Chondrocyte (in vitro differentiated cells): ENCODE data around the gene IGF2BP3. TPM values are rescaled to one million over a fixed set of nuclear protein-coding genes. Genes with fewer than 3 reads are reported as not detected.

ENCODE experiments used
- DNase-seq: peaks from one replicate; pipeline ENCODE4 v3.0.0; 2021; ENCODE audit warnings: mixed read lengths, low spot score
- H3K27ac Mint-ChIP-seq: one replicate; pipeline ENCODE4 v1.8.0; 2021; ENCODE audit warnings: mild to moderate bottlenecking, moderate library complexity, mixed read lengths; ENCODE audit not compliant: unreplicated experiment
- H3K27me3 Mint-ChIP-seq: 2 replicates; pipeline ENCODE4 v1.8.0; 2021; ENCODE audit warnings: low read depth, mixed read lengths
- H3K36me3 Mint-ChIP-seq: 2 replicates; pipeline ENCODE4 v1.8.0; 2021; ENCODE audit warnings: low read depth, mixed read lengths
- H3K4me1 Mint-ChIP-seq: 2 replicates; pipeline ENCODE4 v1.8.0; 2021; ENCODE audit warnings: low read depth, mild to moderate bottlenecking, mixed read lengths
- H3K4me3 Mint-ChIP-seq: one replicate; pipeline ENCODE4 v1.8.0; 2021; ENCODE audit warnings: mild to moderate bottlenecking, moderate library complexity, mixed read lengths; ENCODE audit not compliant: unreplicated experiment
- H3K9me3 Mint-ChIP-seq: 2 replicates; pipeline ENCODE4 v1.8.0; 2021; ENCODE audit warnings: low read depth, mixed read lengths
- CTCF ChIP-seq: fragments of 200-600 bp; sonication (generic); IDR thresholded peaks from 2 replicates; pipeline ENCODE4 v1.5.0; 2021; ENCODE audit warnings: antibody characterized with exemption, mild to moderate bottlenecking, moderate library complexity
- total RNA-seq: library from RNA; stranded (reverse); gene quantifications from 3 replicates; pipeline ENCODE4 v1.2.1, GENCODE V29; 2021

The IGF2BP3 gene
- total RNA-seq, 1 donor from 2014 or later = 53.0 TPM

DNA sequence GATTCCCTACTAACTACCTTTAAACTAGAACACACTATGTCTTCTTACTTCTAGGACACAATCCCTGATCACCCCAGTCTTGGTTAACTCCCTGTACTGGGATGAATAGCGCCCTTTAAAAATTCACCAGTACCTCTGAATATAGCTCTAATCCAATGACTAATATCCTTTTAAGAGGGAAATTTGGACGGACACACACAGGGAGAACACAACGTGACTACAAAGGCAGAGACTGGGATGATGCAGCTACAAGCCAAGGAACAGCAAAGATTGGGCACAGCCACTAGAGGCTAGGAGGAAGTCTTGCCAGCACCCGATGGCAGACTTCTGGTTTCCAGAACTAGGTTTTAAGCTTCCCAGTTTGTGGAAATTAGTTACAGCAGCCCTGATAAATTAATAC, 89.7 kb downstream of the IGF2BP3 start:
- Mint-ChIP-seq H3K4me1 (peaks cover 38% of the 10 kb centered on the region), H3K9me3 (no peaks in the 10 kb centered on the region), H3K36me3 (peaks cover 5% of the 10 kb centered on the region), H3K4me3 (no peak overlapping the region), H3K27ac (no peak overlapping the region), H3K27me3 (no peaks in the 10 kb centered on the region)
- no peak for TF ChIP-seq CTCF
- no peak for DNase-seq

GRCh38 chr7:23378996-23379395, 91.3 kb downstream of the IGF2BP3 start:
- Mint-ChIP-seq H3K27me3 (no peaks in the 10 kb centered on the region), H3K27ac (no peak overlapping the region), H3K36me3 (peaks cover 5% of the 10 kb centered on the region), H3K4me1 (peaks cover 40% of the 10 kb centered on the region), H3K9me3 (no peaks in the 10 kb centered on the region), H3K4me3 (no peak overlapping the region)
- DNase-seq = no peak
- no peak for TF ChIP-seq CTCF

DNA sequence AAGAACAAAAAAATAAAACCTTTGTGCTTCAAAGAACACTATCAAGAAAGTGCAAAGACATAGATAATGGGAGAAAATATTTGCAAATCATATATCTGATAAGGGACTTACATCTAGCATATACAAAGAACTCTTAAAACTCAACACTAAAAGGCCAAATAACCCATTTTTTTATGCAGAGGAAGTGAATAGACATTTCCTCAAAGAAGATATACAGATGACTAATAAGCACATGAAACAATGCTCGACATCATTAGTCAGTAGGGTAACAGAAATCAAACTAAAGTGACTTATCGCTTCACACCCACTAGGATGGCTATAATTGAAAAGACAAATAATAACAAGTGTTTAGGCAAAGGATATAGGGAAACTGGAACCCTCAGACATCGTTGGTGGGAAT, 93.2 kb downstream of the IGF2BP3 start:
- Mint-ChIP-seq H3K36me3 (peaks cover 7% of the 10 kb centered on the region), H3K4me3 (no peak overlapping the region), H3K9me3 (no peaks in the 10 kb centered on the region), H3K4me1 (peaks cover 47% of the 10 kb centered on the region), H3K27me3 (no peaks in the 10 kb centered on the region), H3K27ac (peak overlapping the region; percentile 61)
- TF ChIP-seq CTCF = no peak
- DNase-seq = no peak

GRCh38 chr7:23373151-23374004, 96.9 kb downstream of the IGF2BP3 start:
- Mint-ChIP-seq H3K9me3 (no peaks in the 10 kb centered on the region), H3K27me3 (no peaks in the 10 kb centered on the region), H3K27ac (peak overlapping the region; percentile 61), H3K4me3 (no peak overlapping the region), H3K4me1 (peaks cover 49% of the 10 kb centered on the region), H3K36me3 (peaks cover 6% of the 10 kb centered on the region)
- DNase-seq = no peak
- no peak for TF ChIP-seq CTCF

- no peak overlapping the region for H3K4me3 Mint-ChIP-seq
- no peak for DNase-seq
Observed at GRCh38 chr7:23372611-23373010, 97.7 kb downstream of the IGF2BP3 start.

More at GRCh38 chr7:23372611-23373010, 97.7 kb downstream of the IGF2BP3 start:
- Mint-ChIP-seq H3K27ac (peak overlapping the region; percentile 34), H3K4me1 (peaks cover 48% of the 10 kb centered on the region), H3K27me3 (no peaks in the 10 kb centered on the region), H3K9me3 (no peaks in the 10 kb centered on the region), H3K36me3 (peaks cover 7% of the 10 kb centered on the region)
- TF ChIP-seq CTCF = no peak
